HepG2 (cell line): ENCODE data around the gene CTTNBP2NL. TPM values are rescaled to one million over a fixed set of nuclear protein-coding genes. Genes with fewer than 3 reads are reported as not detected.
A peak's percentile ranks its signal among the peaks of the same experiment; 100 is the strongest.

ENCODE experiments used
- AKNA ChIP-seq: sonication (generic); formaldehyde crosslinking; IDR thresholded peaks from 2 replicates; pipeline ENCODE4 v1.4.0; 2020; ENCODE audit warnings: missing genetic modification reagents, borderline replicate concordance
- ELF3 ChIP-seq: IDR thresholded peaks from 2 replicates; pipeline ENCODE4 v1.6.1; 2016; ENCODE audit warnings: missing genetic modification reagents, missing compliant biosample characterization
- GATAD2A ChIP-seq: IDR thresholded peaks from 2 replicates; pipeline ENCODE4 v1.6.1; 2016
- HMGXB4 ChIP-seq, 2 experiments: sonication (generic) in 1 of 2; formaldehyde crosslinking in 1 of 2; IDR thresholded peaks; 2 replicates each; pipeline versions ENCODE4 v1.4.0 to v1.6.1; 2018 to 2020; ENCODE audit warnings: missing genetic modification reagents in 2 of 2, borderline replicate concordance in 1 of 2, low read depth in 1 of 2, mild to moderate bottlenecking in 1 of 2, missing biosample characterization in 1 of 2
- IKZF1 ChIP-seq: fragments of 450-650 bp; IDR thresholded peaks from 2 replicates; pipeline ENCODE4 v1.7.1; 2016
- IKZF4 ChIP-seq: sonication (generic); formaldehyde crosslinking; IDR thresholded peaks from 2 replicates; pipeline ENCODE4 v1.5.1; 2020; ENCODE audit warnings: borderline replicate concordance, mild to moderate bottlenecking, low read depth, missing genetic modification reagents; ENCODE audit errors: not compliant biosample characterization
- IRF9 ChIP-seq: sonication (generic); formaldehyde crosslinking; IDR thresholded peaks from 2 replicates; pipeline ENCODE4 v1.8.0; 2022; ENCODE audit warnings: missing genetic modification reagents, mild to moderate bottlenecking, borderline replicate concordance
- MLLT10 ChIP-seq: sonication (generic); formaldehyde crosslinking; IDR thresholded peaks from 2 replicates; pipeline ENCODE4 v1.4.0; 2020; ENCODE audit warnings: missing genetic modification reagents
- MTF2 ChIP-seq: sonication (generic); formaldehyde crosslinking; IDR thresholded peaks from 2 replicates; pipeline ENCODE4 v1.5.0; 2020; ENCODE audit warnings: missing genetic modification reagents, borderline replicate concordance
- PLRG1 ChIP-seq: fragments of 450-650 bp; conservative IDR thresholded peaks from 2 replicates; pipeline ENCODE4 v1.6.1; 2016
- SALL1 ChIP-seq: sonication (generic); formaldehyde crosslinking; IDR thresholded peaks from 2 replicates; pipeline ENCODE4 v1.8.0; 2022; ENCODE audit warnings: mild to moderate bottlenecking, missing genetic modification reagents
- TCF12 ChIP-seq, 2 experiments: fragments of 450-650 bp in 1 of 2; sonication (generic) in 1 of 2; formaldehyde crosslinking in 1 of 2; IDR thresholded peaks; 2 replicates each; pipeline versions ENCODE4 v1.6.1 to v1.8.0; 2017 to 2022; ENCODE audit warnings: antibody characterized with exemption in 1 of 2, mild to moderate bottlenecking in 1 of 2, missing genetic modification reagents in 1 of 2, moderate library complexity in 1 of 2
- ZNF10 ChIP-seq: sonication (generic); formaldehyde crosslinking; IDR thresholded peaks from 2 replicates; pipeline ENCODE4 v1.4.0; 2020; ENCODE audit warnings: mild to moderate bottlenecking, low read depth, missing genetic modification reagents, borderline replicate concordance
- ZNF296 ChIP-seq: sonication (generic); formaldehyde crosslinking; conservative IDR thresholded peaks from 2 replicates; pipeline ENCODE4 v1.5.0; 2020; ENCODE audit warnings: mild to moderate bottlenecking, missing genetic modification reagents
- ZNF335 ChIP-seq: sonication (generic); formaldehyde crosslinking; IDR thresholded peaks from 2 replicates; pipeline ENCODE4 v1.4.0; 2020; ENCODE audit warnings: missing genetic modification reagents
- ZNF740 ChIP-seq: sonication (generic); formaldehyde crosslinking; IDR thresholded peaks from 2 replicates; pipeline ENCODE4 v1.4.0; 2020; ENCODE audit warnings: missing genetic modification reagents
- ZNF781 ChIP-seq: sonication (generic); formaldehyde crosslinking; IDR thresholded peaks from 2 replicates; pipeline ENCODE4 v1.5.1; 2020; ENCODE audit warnings: borderline replicate concordance, mild to moderate bottlenecking, missing genetic modification reagents; ENCODE audit errors: not compliant biosample characterization
- polyA plus RNA-seq, 8 experiments: library from polyadenylated mRNA; depleted of rRNA in 3 of 8; stranded (reverse) in 7 of 8; unstranded in 1 of 8; fragments of >200 nt; fragmentation: Illumina TruSeq in 4 of 8; extraction: Trizol in 4 of 8; gene quantifications; 2 replicates each; pipeline versions ENCODE4 v1.2.1 to v1.2.3, GENCODE V29; 2011 to 2016; ENCODE audit warnings: low read depth in 4 of 8, missing spikeins in 1 of 8, mixed read lengths in 1 of 8; ENCODE audit not compliant: insufficient read depth in 1 of 8
- total RNA-seq, 5 experiments: library from RNA; depleted of rRNA; stranded (reverse); fragments of >200 nt; fragmentation: Illumina TruSeq; extraction: Trizol; gene quantifications; 2 replicates each; pipeline ENCODE4 v1.2.3, GENCODE V29; 2016; ENCODE audit warnings: low read depth in 1 of 5
- TF ChIP-seq, protein P1 (sequence below): sonication (generic); formaldehyde crosslinking; IDR thresholded peaks from 2 replicates; pipeline ENCODE4 v1.4.0; 2020; ENCODE audit warnings: mild to moderate bottlenecking, missing genetic modification reagents

CTTNBP2NL gene
- total and polyA plus RNA-seq, 2 of the 13 experiments (the other 11 are each of a cell fraction or from before 2014, with no cell fraction given), result 2.1 to 4.1 TPM

DNA sequence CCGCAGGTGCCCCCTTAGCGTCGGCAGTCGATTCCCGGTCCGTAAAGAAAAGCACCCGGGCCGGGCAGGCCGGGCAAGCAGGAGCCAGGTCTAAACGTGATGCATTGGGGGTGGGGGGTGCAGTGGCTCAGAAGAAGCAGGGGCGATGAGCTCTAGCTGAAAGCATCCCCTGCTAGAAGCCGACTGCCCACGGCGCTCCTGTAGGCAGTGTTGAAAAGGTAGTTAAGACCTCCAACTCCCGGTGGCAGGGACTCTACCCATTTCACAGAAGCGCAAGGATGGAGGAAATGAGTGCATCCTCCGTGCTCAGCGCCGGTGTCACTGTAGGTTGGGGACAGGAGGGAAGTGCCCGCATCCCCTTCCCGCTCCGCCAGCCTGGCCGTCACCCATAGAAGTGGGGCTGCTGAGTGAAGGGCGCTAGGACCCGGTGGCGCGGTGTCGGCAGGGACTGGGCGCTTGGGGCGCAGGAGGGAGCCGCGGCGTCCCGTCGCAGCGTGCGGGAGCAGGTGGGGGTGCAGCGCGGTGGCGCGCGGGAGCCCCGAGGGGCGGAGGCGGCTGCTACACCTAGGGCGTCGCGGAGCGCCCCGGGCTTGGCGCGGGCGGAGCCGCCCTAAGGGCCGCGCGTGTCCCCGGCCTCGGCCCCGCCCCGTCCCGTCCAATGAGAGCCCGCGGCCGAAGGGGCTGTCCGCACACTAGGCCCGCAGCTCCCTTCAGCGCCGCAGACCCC is 112.4 kb downstream of the CTTNBP2NL start, which contains the start of gene WNT2B (continued):
- TF ChIP-seq, protein P1, sequence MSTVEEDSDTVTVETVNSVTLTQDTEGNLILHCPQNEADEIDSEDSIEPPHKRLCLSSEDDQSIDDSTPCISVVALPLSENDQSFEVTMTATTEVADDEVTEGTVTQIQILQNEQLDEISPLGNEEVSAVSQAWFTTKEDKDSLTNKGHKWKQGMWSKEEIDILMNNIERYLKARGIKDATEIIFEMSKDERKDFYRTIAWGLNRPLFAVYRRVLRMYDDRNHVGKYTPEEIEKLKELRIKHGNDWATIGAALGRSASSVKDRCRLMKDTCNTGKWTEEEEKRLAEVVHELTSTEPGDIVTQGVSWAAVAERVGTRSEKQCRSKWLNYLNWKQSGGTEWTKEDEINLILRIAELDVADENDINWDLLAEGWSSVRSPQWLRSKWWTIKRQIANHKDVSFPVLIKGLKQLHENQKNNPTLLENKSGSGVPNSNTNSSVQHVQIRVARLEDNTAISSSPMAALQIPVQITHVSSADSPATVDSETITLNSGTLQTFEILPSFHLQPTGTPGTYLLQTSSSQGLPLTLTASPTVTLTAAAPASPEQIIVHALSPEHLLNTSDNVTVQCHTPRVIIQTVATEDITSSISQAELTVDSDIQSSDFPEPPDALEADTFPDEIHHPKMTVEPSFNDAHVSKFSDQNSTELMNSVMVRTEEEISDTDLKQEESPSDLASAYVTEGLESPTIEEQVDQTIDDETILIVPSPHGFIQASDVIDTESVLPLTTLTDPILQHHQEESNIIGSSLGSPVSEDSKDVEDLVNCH (CRISPR knock-in tag), result no peak
- TF ChIP-seq MTF2 (CRISPR knock-in tag) (peak; percentile 61; the same call in 1 of the 2 replicates), ELF3 (CRISPR knock-in tag) (0 out of 2 replicates have a peak, but pooled peaks have one; percentile 17), IRF9 (no peak), IKZF1 (no peak), ZNF740 (CRISPR knock-in tag) (no peak), SALL1 (CRISPR knock-in tag) (peak; percentile 27; the same call in 1 of the 2 replicates), TCF12 (IDR thresholded peaks at IDR 0.05) (no peak), TCF12 (CRISPR knock-in tag; IDR thresholded peaks at IDR 0.05) (no peak), ZNF335 (CRISPR knock-in tag) (no peak), ZNF10 (CRISPR knock-in tag) (no peak), ZNF781 (no peak), IKZF4 (no peak), AKNA (CRISPR knock-in tag) (no peak), PLRG1 (no peak), MLLT10 (CRISPR knock-in tag) (no peak), HMGXB4 (CRISPR knock-in tag; IDR thresholded peaks at IDR 0.05; ENCODE audit: borderline replicate concordance in 1 of 2, low read depth in 1 of 2) (no peak), ZNF296 (CRISPR knock-in tag) (no peak), GATAD2A (CRISPR knock-in tag) (no peak)
